Bronchial epithelial cell (primary cell): ENCODE data around the gene HOXB6. TPM values are rescaled to one million over a fixed set of nuclear protein-coding genes. Genes with fewer than 3 reads are reported as not detected.

Experiments used
- DNase-seq: peaks from one replicate; pipeline ENCODE4 v3.0.0-alpha.2; 2010; ENCODE audit warnings: low read depth
- FAIRE-seq: peaks from 2 replicates; lab custom pipeline; 2011; peaks lifted over from hg19 to GRCh38; lab: Jason Lieb, UNC
- H3K27me3 ChIP-seq: 2 replicates; pipeline ENCODE4 v1.5.1; 2011; ENCODE audit warnings: low read length; ENCODE audit not compliant: control insufficient read depth, insufficient read depth
- H3K36me3 ChIP-seq: 2 replicates; pipeline ENCODE4 v1.5.1; 2011; ENCODE audit warnings: low read length; ENCODE audit not compliant: control insufficient read depth, insufficient read depth
- H3K4me3 ChIP-seq: 2 replicates; pipeline ENCODE4 v1.5.1; 2011; ENCODE audit warnings: mild to moderate bottlenecking, low read depth, low read length, control low read depth
- total RNA-seq: library from RNA; depleted of rRNA; stranded (reverse); fragments of >200 nt; gene quantifications from 2 replicates; pipeline ENCODE4 v1.2.1, GENCODE V29; 2014
- TF ChIP-seq, protein P1 (sequence below): IDR thresholded peaks from 2 replicates; pipeline ENCODE4 v1.5.1; 2011; ENCODE audit warnings: mild to moderate bottlenecking, moderate library complexity, low read length, control low read depth, inconsistent platforms; ENCODE audit not compliant: insufficient read depth, severe bottlenecking

Gene HOXB6
- total RNA-seq, 1 donor from 2014 or later = not detected

DNA sequence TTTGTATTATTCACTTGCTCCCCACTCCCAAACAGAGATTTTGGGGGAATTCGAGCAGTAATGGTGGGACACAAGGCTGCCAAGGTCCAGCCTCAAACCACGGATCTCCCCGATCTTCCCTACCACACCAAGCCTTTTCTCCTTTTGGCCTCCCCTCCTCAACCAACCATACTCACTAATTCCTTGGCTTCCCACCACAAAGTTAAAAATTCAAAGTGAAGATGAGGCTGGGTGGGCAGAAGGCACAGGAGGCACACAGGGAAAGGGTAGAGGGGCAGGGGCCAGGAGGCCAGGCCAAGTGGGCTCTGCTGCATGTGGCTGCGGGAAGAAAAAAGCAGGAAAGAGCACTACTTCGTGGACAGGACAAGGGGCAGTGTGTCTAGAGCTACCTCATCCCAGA lies 41.9 kb downstream of the HOXB6 start:
- Histone ChIP-seq H3K27me3 (peaks cover 87% of the 10 kb centered on the region), H3K4me3 (no peak overlapping the region), H3K36me3 (no peaks in the 10 kb centered on the region)
- FAIRE-seq (no peak), DNase-seq (no peak)
- TF ChIP-seq, protein P1, sequence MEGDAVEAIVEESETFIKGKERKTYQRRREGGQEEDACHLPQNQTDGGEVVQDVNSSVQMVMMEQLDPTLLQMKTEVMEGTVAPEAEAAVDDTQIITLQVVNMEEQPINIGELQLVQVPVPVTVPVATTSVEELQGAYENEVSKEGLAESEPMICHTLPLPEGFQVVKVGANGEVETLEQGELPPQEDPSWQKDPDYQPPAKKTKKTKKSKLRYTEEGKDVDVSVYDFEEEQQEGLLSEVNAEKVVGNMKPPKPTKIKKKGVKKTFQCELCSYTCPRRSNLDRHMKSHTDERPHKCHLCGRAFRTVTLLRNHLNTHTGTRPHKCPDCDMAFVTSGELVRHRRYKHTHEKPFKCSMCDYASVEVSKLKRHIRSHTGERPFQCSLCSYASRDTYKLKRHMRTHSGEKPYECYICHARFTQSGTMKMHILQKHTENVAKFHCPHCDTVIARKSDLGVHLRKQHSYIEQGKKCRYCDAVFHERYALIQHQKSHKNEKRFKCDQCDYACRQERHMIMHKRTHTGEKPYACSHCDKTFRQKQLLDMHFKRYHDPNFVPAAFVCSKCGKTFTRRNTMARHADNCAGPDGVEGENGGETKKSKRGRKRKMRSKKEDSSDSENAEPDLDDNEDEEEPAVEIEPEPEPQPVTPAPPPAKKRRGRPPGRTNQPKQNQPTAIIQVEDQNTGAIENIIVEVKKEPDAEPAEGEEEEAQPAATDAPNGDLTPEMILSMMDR = no peak

- no peak overlapping the region for H3K4me3 ChIP-seq
- no peak for FAIRE-seq
- no peaks in the 10 kb centered on the region for H3K36me3 ChIP-seq
- TF ChIP-seq, protein P1 = no peak
- peaks cover 83% of the 10 kb centered on the region for H3K27me3 ChIP-seq
- DNase-seq = no peak
Observed at GRCh38 chr17:48561884-48562810, 42.6 kb downstream of the HOXB6 start.

- H3K36me3 ChIP-seq = no peaks in the 10 kb centered on the region
- no peak for FAIRE-seq
- DNase-seq = no peak
- peaks cover 82% of the 10 kb centered on the region for H3K27me3 ChIP-seq
- H3K4me3 ChIP-seq = no peak overlapping the region
- TF ChIP-seq, protein P1 = no peak
Observed at GRCh38 chr17:48559840-48560817, 44.7 kb downstream of the HOXB6 start.

DNA sequence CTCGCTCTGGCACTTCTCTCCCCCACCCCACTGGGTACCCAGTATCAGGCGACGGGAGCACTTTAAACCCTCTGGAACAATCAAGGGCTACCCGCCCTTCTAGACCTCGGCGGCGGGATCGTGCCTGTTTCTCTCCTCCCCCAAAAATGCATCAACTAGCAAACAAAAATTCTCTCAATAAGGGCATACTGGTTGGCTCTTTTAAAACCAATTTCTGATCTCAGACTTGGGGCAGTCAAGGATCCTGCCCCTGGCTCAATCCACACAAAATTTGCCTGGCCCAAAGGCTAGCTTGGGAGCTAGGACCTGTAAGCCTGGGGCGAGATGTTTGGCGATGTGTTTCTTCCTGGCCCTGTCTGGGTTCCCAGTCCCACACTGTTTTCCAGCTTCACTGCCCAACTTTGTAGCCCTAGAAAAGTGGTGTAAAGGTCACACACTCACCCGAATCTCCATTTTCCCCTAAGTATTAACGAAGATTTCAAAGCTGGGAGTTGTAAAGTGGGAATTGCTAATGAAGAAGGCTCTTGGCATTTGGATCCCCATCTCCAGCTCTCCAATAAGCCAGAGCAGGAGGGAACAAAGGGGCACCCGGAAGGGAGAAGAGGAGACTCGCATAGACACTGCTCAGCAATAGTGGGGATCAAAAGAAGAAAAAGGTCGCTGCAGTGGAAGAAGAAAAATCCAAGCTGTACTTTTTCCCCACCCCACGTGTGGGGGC lies 45.5 kb downstream of the HOXB6 start:
- Histone ChIP-seq H3K27me3 (peaks cover 82% of the 10 kb centered on the region), H3K36me3 (no peaks in the 10 kb centered on the region), H3K4me3 (no peak overlapping the region)
- FAIRE-seq (no peak), DNase-seq (no peak)
- TF ChIP-seq, protein P1 = no peak

- TF ChIP-seq, protein P1 = no peak
- FAIRE-seq (no peak), DNase-seq (no peak)
- H3K36me3 ChIP-seq = no peaks in the 10 kb centered on the region
- peaks cover 84% of the 10 kb centered on the region for H3K27me3 ChIP-seq
- H3K4me3 ChIP-seq = no peak overlapping the region
Observed at GRCh38 chr17:48558831-48559121, 46.0 kb downstream of the HOXB6 start.
